Astrocyte (in vitro differentiated cells and primary cell): ENCODE data around the gene NID2.

Experiments used
- CTCF ChIP-seq: IDR thresholded peaks from 2 replicates; pipeline ENCODE4 v1.5.1; 2011; ENCODE audit warnings: low read depth, mild to moderate bottlenecking, inconsistent platforms, low read length, moderate library complexity; ENCODE audit not compliant: insufficient read depth
- EZH2 ChIP-seq: IDR thresholded peaks from 2 replicates; pipeline ENCODE4 v1.6.1; 2012; ENCODE audit warnings: mild to moderate bottlenecking, low read length, inconsistent platforms; ENCODE audit not compliant: insufficient read depth

DNA sequence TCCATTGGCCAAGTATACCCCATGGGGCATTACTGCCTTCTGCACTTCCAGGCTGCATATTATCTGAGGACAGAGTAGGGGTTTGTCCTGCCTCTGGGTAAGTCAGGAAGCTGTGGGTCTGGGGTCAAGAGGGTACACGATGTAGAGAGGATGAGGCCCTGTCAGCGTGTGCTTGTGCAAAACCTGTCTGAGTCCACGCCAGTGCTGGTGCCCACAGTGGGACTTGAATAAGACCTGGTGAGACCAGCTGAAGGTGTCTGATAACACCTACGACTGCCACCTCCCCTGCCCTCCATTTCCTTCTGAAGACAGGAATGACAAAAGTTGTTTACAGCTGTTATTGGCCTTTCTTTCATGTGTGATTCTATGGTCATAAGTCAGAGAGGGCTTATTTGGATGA is 22.1 kb upstream of the NID2 start:
- TF ChIP-seq EZH2 (no peak), CTCF (no peak)
